ENCODE data around the gene HEATR9. TPM values are rescaled to one million over a fixed set of nuclear protein-coding genes. Genes with fewer than 3 reads are reported as not detected.
A peak's percentile ranks its signal among the peaks of the same experiment; 100 is the strongest.

The HEATR9 gene
- polyA plus RNA-seq = under 1 TPM in 2 of 3 donors, not detected in 1; 0.11 to 0.19 TPM

DNA sequence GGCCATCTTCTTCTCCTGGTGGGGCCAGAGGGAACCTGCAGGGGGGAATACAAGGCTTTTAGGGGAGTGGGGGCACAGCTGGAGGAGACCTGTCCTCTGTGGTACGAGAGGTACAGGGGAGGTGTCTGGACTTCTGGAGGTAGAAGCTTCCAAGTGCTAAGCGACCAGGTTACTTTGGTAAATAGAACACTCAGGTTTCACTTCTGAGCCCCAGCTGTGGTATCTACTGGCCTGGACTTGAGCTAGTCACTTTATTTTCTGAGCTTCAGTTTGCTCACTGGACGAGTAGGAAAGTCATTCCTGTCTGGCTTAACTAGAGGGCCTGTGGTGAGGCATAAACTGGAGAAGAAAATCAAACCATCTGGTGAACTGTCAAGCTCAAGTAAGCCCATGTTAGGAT is at the start of gene HEATR9:
HEATR9 (minus strand) TSS at position 155 of the 400 bp plus-strand sequence; CDS start at position 6, 149 bp downstream.
- Mint-ChIP-seq H3K27ac (peak within 1 kb of the TSS; percentile 58 to 86 (median 76)), H3K9me3 (no peaks in the 10 kb centered on the region), H3K36me3 (peaks cover 21 to 41% (median 23%) of the 10 kb centered on the region in 3 donors), H3K4me3 (no peak within 1 kb of the TSS), H3K27me3 (ENCODE audit: low read depth in 3 of 3) (peaks cover 0 to 3% (median 0%) of the 10 kb centered on the region in 3 donors), H3K4me1 (peaks cover 51 to 68% of the 10 kb centered on the region in 2 donors)
- no peak for DNase-seq

DNA sequence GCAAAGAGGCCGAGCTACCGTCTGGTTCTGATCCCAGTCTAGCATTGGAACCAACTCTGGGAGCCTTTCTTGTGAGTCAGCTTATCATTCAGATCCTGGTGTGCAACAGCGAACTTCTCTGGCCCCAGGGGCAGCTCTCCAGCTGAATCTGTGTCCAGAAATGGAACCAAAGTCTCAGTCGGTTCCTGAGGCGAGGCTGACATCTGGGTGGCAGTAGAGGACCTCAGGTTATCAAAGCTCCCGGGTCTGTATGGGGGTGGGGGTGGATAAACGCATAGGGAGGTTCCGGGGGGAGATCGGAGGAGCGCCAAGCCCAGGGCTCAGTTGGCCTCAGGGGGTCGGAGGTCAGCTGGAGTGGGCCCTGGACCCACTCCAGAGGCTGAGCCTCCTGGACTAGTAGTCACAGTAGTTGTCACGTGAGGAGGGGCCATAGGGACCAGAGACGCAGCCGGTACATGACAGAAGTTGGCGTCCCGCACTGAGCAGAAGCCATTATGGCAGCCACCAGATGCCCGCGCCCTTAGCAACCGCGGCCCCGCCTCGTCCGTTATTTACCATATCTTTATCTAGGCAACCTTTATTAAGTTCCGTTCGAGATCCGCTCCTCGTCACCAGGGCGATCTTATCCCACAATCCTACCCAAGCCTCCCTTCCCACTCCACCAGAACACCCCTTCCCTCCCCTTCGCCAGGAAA is 49.0 kb upstream of the HEATR9 start:
- peaks cover 73 to 92% of the 10 kb centered on the region in 2 donors for H3K4me1 Mint-ChIP-seq
- no peak overlapping the region for H3K4me3 Mint-ChIP-seq
- H3K36me3 Mint-ChIP-seq = peaks cover 0 to 30% (median 22%) of the 10 kb centered on the region in 3 donors
- DNase-seq = no peak
- H3K27me3 Mint-ChIP-seq (ENCODE audit: low read depth in 3 of 3) = peaks cover 0 to 3% (median 0%) of the 10 kb centered on the region in 3 donors
- peak overlapping the region in 1 of 6 donors; percentile 9 for H3K27ac Mint-ChIP-seq
- no peaks in the 10 kb centered on the region for H3K9me3 Mint-ChIP-seq

GRCh38 chr17:35915153-35915964 is 46.7 kb upstream of the HEATR9 start:
- Mint-ChIP-seq H3K9me3 (no peaks in the 10 kb centered on the region), H3K36me3 (peaks cover 8 to 30% (median 29%) of the 10 kb centered on the region in 3 donors), H3K27ac (peak overlapping the region; percentile 16 to 82 (median 60)), H3K4me3 (peak overlapping the region in 3 of 5 donors; percentile 33 to 36 (median 34)), H3K27me3 (ENCODE audit: low read depth in 3 of 3) (peaks cover 0 to 3% (median 0%) of the 10 kb centered on the region in 3 donors), H3K4me1 (peaks cover 73 to 89% of the 10 kb centered on the region in 2 donors)
- no peak for DNase-seq

DNA sequence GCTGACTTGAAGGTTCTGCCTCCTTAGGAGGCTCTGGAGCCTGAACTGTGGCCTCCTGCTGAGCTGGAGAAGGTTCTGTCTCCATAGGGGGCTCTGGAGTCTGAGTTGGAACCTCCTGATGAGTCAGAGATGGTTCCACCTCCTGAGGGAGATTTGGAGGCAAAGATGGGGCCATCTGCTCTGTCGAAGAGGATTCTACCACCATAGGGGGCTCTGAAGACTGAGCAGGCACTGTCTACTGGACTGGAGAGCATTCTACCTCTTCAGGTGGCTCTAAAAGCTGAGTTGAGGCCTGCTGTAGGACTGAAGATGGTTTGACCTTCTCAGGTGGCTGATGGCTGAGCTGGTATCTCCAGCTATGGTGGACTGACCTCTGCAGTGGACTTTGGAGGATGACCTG is 45.7 kb upstream of the HEATR9 start:
- peaks cover 8 to 33% (median 30%) of the 10 kb centered on the region in 3 donors for H3K36me3 Mint-ChIP-seq
- peaks cover 72 to 89% of the 10 kb centered on the region in 2 donors for H3K4me1 Mint-ChIP-seq
- no peaks in the 10 kb centered on the region for H3K9me3 Mint-ChIP-seq
- no peak for DNase-seq
- H3K27ac Mint-ChIP-seq = peak overlapping the region in 5 of 6 donors; percentile 8 to 68 (median 30)
- H3K27me3 Mint-ChIP-seq (ENCODE audit: low read depth in 3 of 3) = peaks cover 0 to 3% (median 0%) of the 10 kb centered on the region in 3 donors
- peak overlapping the region in 3 of 5 donors; percentile 4 to 51 (median 40) for H3K4me3 Mint-ChIP-seq

GRCh38 chr17:35913609-35914008 is 44.9 kb upstream of the HEATR9 start:
- no peak for DNase-seq
- no peaks in the 10 kb centered on the region for H3K9me3 Mint-ChIP-seq
- peak overlapping the region; percentile 4 to 67 (median 51) for H3K4me3 Mint-ChIP-seq
- H3K27ac Mint-ChIP-seq = peak overlapping the region in 4 of 6 donors; percentile 19 to 73 (median 47)
- H3K4me1 Mint-ChIP-seq = peaks cover 74 to 90% of the 10 kb centered on the region in 2 donors
- H3K36me3 Mint-ChIP-seq = peaks cover 13 to 41% (median 34%) of the 10 kb centered on the region in 3 donors
- H3K27me3 Mint-ChIP-seq (ENCODE audit: low read depth in 3 of 3) = peaks cover 0 to 3% (median 0%) of the 10 kb centered on the region in 3 donors

- Mint-ChIP-seq H3K9me3 (no peaks in the 10 kb centered on the region), H3K4me1 (peaks cover 74 to 90% of the 10 kb centered on the region in 2 donors), H3K36me3 (peaks cover 14 to 45% (median 35%) of the 10 kb centered on the region in 3 donors), H3K4me3 (peak overlapping the region; percentile 4 to 67 (median 51)), H3K27me3 (ENCODE audit: low read depth in 3 of 3) (peaks cover 0 to 3% (median 0%) of the 10 kb centered on the region in 3 donors), H3K27ac (peak overlapping the region in 5 of 6 donors; percentile 30 to 73 (median 48))
- no peak for DNase-seq
Observed at GRCh38 chr17:35912942-35913341, 44.3 kb upstream of the HEATR9 start.

DNA sequence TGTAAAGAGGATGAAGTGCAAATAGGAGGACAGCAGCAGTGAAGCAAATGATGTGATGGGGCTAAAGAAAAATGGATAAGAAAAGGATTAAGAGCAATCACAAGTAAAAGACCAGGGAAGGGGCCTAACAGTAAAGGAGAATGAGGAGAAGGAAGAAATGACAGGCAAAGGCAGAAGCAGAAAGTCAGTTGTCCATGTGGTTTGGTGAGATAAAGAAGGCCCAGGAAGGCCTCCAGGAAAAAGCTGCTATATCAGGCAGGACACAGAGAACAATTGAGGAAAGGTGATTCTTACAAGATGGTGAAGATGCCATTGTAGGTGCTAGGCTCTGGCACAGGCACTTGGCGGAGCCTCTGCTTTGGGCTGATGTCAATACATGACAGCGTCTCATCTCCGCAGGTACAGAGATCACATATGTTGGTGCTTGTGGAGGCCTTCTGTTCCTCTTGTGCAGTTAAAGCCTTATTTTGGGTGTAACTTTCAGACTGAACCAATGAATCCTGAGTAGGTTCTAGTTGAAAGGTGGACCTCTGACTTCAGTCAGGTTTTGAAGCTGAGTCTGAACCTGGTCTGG is 43.7 kb upstream of the HEATR9 start:
- peaks cover 76 to 90% of the 10 kb centered on the region in 2 donors for H3K4me1 Mint-ChIP-seq
- H3K27ac Mint-ChIP-seq = peak overlapping the region in 2 of 6 donors; percentile 53 to 73
- no peak for DNase-seq
- peaks cover 0 to 3% (median 0%) of the 10 kb centered on the region in 3 donors for H3K27me3 Mint-ChIP-seq (ENCODE audit: low read depth in 3 of 3)
- peak overlapping the region in 1 of 5 donors; percentile 4 for H3K4me3 Mint-ChIP-seq
- H3K36me3 Mint-ChIP-seq = peaks cover 14 to 50% (median 35%) of the 10 kb centered on the region in 3 donors
- no peaks in the 10 kb centered on the region for H3K9me3 Mint-ChIP-seq

GRCh38 chr17:35909408-35909807 is 40.7 kb upstream of the HEATR9 start:
- H3K27ac Mint-ChIP-seq = peak overlapping the region in 3 of 6 donors; percentile 31 to 77 (median 47)
- peaks cover 78 to 93% of the 10 kb centered on the region in 2 donors for H3K4me1 Mint-ChIP-seq
- no peak overlapping the region for H3K4me3 Mint-ChIP-seq
- H3K36me3 Mint-ChIP-seq = peaks cover 17 to 47% (median 45%) of the 10 kb centered on the region in 3 donors
- no peak for DNase-seq
- H3K27me3 Mint-ChIP-seq (ENCODE audit: low read depth in 3 of 3) = no peaks in the 10 kb centered on the region
- H3K9me3 Mint-ChIP-seq = no peaks in the 10 kb centered on the region

- Mint-ChIP-seq H3K27ac (peak overlapping the region in 4 of 6 donors; percentile 17 to 50 (median 36)), H3K4me1 (peaks cover 72 to 93% of the 10 kb centered on the region in 2 donors), H3K9me3 (no peaks in the 10 kb centered on the region), H3K36me3 (peaks cover 21 to 39% (median 37%) of the 10 kb centered on the region in 3 donors), H3K27me3 (ENCODE audit: low read depth in 3 of 3) (no peaks in the 10 kb centered on the region), H3K4me3 (no peak overlapping the region)
- DNase-seq = no peak
Observed at GRCh38 chr17:35907691-35908090, 39.0 kb upstream of the HEATR9 start.

GRCh38 chr17:35906926-35907637 is 38.4 kb upstream of the HEATR9 start:
- Mint-ChIP-seq H3K4me1 (peaks cover 72 to 93% of the 10 kb centered on the region in 2 donors), H3K36me3 (peaks cover 17 to 36% (median 34%) of the 10 kb centered on the region in 3 donors), H3K27ac (peak overlapping the region; percentile 10 to 41 (median 36)), H3K27me3 (ENCODE audit: low read depth in 3 of 3) (no peaks in the 10 kb centered on the region), H3K9me3 (no peaks in the 10 kb centered on the region), H3K4me3 (peak overlapping the region in 1 of 5 donors; percentile 20)
- no peak for DNase-seq

DNA sequence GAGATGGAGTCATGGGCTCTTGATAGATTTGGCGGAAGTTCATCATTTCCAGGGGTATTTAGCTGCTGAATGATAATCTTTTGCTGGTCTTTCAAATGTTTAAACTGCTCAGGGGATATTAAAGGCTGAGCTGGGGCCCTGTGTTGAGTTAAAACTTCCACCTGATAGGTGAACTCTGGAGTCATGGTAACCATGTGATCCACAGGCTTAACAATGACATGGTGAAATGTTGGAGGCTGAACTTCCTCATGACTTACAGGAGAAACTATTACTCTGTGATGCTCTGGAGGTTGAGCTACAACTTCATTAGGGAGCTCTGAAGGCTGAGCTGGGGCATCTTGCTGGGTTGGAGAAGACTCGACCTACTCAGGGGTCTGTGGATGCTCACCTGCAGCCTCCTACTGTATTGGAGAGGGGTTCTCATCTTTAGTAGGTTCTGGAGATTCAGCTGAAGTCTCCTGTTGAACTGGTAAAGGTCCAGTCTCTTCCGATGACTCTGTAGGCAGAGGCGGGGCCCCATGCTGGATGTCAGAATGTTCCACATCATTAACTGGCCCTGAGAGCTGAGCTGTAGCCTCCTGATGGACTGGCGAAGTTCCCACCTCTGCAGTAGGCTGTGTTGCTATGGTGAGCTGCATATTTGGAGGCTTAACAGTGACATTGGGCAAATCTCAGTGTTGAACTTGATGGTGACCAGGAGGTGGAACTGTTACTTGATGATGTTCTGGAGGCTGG is 37.7 kb upstream of the HEATR9 start:
- no peaks in the 10 kb centered on the region for H3K9me3 Mint-ChIP-seq
- no peaks in the 10 kb centered on the region for H3K27me3 Mint-ChIP-seq (ENCODE audit: low read depth in 3 of 3)
- peaks cover 75 to 93% of the 10 kb centered on the region in 2 donors for H3K4me1 Mint-ChIP-seq
- peak overlapping the region in 5 of 6 donors; percentile 7 to 41 (median 29) for H3K27ac Mint-ChIP-seq
- H3K4me3 Mint-ChIP-seq = peak overlapping the region in 1 of 5 donors; percentile 32
- H3K36me3 Mint-ChIP-seq = peaks cover 12 to 32% (median 28%) of the 10 kb centered on the region in 3 donors
- no peak for DNase-seq

- peaks cover 84 to 97% of the 10 kb centered on the region in 2 donors for H3K4me1 Mint-ChIP-seq
- H3K27me3 Mint-ChIP-seq (ENCODE audit: low read depth in 3 of 3) = peaks cover 0 to 10% (median 0%) of the 10 kb centered on the region in 3 donors
- DNase-seq = no peak
- H3K4me3 Mint-ChIP-seq = peak overlapping the region; percentile 28 to 74 (median 59)
- no peaks in the 10 kb centered on the region for H3K9me3 Mint-ChIP-seq
- peak overlapping the region; percentile 91 to 99 (median 96) for H3K27ac Mint-ChIP-seq
- peaks cover 7 to 19% (median 16%) of the 10 kb centered on the region in 3 donors for H3K36me3 Mint-ChIP-seq
Observed at GRCh38 chr17:35903451-35903850, 34.8 kb upstream of the HEATR9 start.

Data from immature natural killer cell (primary cell).